Activated CD8-positive, alpha-beta memory T cell treated with anti-CD3 and anti-CD28 coated beads, Interleukin-2, amount 10 ng/mL, durations not matched to agents 7 days and 5 days (primary cell): Measurements from ENCODE around the gene HBP1. TPM values are rescaled to one million over a fixed set of nuclear protein-coding genes. Genes with fewer than 3 reads are reported as not detected.
"Not testable (repeated sequence)": the region's sequence is repeated elsewhere in the genome, so short reads cannot be mapped to it uniquely, and the experiment has no call there.

Experiments
- ATAC-seq: fragments of 150-1000 bp; cut with Tn5 transposase; one replicate; pipeline ENCODE4 v1.10.0; 2021; ENCODE audit warnings: moderate library complexity
- CTCF ChIA-PET: fragments of 350-600 bp; sonication (Branson Sonifier 250); formaldehyde crosslinking; loops from one replicate; lab custom pipeline; 2021; ENCODE audit warnings: antibody characterized with exemption; lab: Charles Lee
- DNase-seq: peaks from one replicate; pipeline ENCODE4 v3.0.0-alpha.2; 2020
- H3K27ac Mint-ChIP-seq: one replicate; pipeline ENCODE4 v1.8.0; 2021; ENCODE audit warnings: mild to moderate bottlenecking, mixed read lengths
- H3K27me3 Mint-ChIP-seq: one replicate; pipeline ENCODE4 v1.8.0; 2021; ENCODE audit warnings: mixed read lengths
- H3K36me3 Mint-ChIP-seq: one replicate; pipeline ENCODE4 v1.8.0; 2021; ENCODE audit warnings: mild to moderate bottlenecking, mixed read lengths
- H3K4me1 Mint-ChIP-seq: one replicate; pipeline ENCODE4 v1.8.0; 2021; ENCODE audit warnings: mixed read lengths
- H3K4me3 Mint-ChIP-seq: one replicate; pipeline ENCODE4 v1.8.0; 2021; ENCODE audit warnings: mild to moderate bottlenecking, moderate library complexity, mixed read lengths
- H3K9me3 Mint-ChIP-seq: one replicate; pipeline ENCODE4 v1.8.0; 2022; ENCODE audit warnings: low read depth, mixed read lengths
- total RNA-seq, 2 experiments: library from RNA; stranded (reverse); gene quantifications; one replicate each; pipeline ENCODE4 v1.2.3, GENCODE V29; 2021

HBP1 gene
- total RNA-seq, 2 experiments from 2014 or later, result 22.5 to 25.5 TPM

DNA sequence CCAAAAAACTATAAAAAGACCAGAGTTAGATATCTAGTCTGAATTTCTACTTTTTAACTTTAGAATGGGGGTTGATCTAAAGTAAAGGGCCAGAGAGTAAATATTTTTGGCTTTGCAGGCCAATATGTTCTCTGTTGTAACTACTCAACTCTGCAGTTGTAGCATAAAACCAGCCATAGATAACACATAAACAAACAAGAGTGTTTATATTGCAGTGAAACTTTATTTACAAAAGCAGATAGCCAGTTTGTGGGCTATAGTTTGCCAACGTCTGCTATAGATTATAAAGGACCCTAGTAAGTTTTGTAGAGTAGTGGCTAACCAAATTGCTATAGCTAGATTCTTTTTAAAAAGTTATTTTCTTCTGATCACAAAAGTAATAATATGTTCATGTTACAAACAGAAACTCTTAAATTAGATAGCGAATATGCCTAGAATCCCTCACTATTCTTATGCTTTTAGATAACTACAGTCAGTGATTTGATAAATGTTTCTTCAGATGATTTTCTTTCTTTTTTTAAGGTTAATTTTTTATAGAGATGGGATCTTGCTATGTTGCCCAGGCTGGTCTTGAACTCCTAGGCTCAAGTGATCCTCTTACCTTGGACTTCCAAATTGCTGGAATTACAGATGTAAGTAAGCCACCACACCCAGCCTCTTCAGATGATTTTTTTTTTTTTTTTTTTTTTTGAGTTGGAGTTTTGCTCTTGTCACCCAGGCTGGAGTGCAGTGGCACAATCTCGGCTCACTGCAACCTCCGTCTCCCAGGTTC is 23.6 kb upstream of the HBP1 start:
- no peak overlapping the region for H3K4me3 Mint-ChIP-seq
- CTCF ChIA-PET, result no interaction called here
- no peaks in the 10 kb centered on the region for H3K9me3 Mint-ChIP-seq
- no peaks in the 10 kb centered on the region for H3K36me3 Mint-ChIP-seq
- no peaks in the 10 kb centered on the region for H3K27me3 Mint-ChIP-seq
- DNase-seq, result no peak
- H3K4me1 Mint-ChIP-seq, result peaks cover 4% of the 10 kb centered on the region
- ATAC-seq, result no peak
- H3K27ac Mint-ChIP-seq, result no peak overlapping the region

DNA sequence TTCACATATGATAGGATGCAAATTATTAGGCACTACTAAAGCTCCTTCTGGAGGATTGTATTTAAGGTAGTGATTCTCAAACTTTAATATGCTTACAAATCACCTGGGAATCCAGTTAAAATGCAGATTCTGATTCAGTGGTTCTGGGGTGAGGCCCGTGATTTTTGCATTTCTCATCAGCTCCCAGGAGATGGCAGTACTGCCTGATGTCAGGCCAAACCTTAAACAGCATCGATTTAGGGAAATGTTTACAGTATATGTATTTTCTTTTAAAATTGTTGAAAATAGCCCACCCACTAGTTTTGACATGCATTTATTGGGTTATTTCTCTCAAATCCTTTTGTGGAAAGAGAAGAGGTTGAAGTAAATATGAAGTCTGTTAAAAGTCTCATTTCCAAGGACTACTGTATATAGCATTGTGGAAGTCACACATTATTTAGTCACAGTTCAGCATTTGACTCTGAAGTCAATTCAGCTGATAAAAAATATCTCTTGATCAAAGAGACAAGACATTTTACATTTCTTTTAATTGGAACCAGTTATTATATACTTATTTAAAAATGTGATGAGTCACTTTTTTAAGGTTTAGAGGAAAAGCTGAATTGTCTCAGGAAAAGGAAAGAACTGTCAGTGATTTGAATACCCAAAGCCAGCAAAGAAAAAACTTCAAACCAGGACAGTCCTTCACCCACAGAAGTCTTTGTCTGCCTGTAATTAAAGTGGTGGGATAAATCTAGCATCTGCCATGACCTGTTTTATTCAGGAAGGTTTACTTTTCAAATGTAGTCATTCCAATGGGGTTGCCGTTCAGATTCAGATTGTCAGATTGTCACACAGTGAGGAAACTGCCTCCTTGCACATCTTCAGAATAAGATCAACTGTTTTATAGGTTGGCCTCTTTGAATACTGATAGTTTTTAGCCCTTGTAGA is 21.1 kb upstream of the HBP1 start:
- no peak for DNase-seq
- Mint-ChIP-seq H3K27me3 (no peaks in the 10 kb centered on the region), H3K27ac (no peak overlapping the region), H3K36me3 (no peaks in the 10 kb centered on the region), H3K4me3 (no peak overlapping the region), H3K4me1 (peaks cover 6% of the 10 kb centered on the region), H3K9me3 (no peaks in the 10 kb centered on the region)
- peak; percentile 86 for ATAC-seq
- CTCF ChIA-PET, result interaction anchor here (0.6 to 6.7 kb wide), 20 partner anchors 10 to 731 kb away, joined by 3 to 41 read pairs (median 4); partner anchors contain the start of genes HBP1 and PIK3CG

- Mint-ChIP-seq H3K27me3 (no peaks in the 10 kb centered on the region), H3K4me3 (no peak overlapping the region), H3K36me3 (no peaks in the 10 kb centered on the region), H3K9me3 (no peaks in the 10 kb centered on the region), H3K4me1 (peaks cover 6% of the 10 kb centered on the region), H3K27ac (no peak overlapping the region)
- ATAC-seq, result no peak
- no peak for DNase-seq
- CTCF ChIA-PET, result interaction anchor here (0.7 to 6.7 kb wide), 8 partner anchors 17 to 356 kb away, joined by 3 to 41 read pairs (median 6); partner anchors contain the start of gene HBP1
These were observed 20.1 kb upstream of the HBP1 start for GRCh38 chr7:107148721-107149120.

DNA sequence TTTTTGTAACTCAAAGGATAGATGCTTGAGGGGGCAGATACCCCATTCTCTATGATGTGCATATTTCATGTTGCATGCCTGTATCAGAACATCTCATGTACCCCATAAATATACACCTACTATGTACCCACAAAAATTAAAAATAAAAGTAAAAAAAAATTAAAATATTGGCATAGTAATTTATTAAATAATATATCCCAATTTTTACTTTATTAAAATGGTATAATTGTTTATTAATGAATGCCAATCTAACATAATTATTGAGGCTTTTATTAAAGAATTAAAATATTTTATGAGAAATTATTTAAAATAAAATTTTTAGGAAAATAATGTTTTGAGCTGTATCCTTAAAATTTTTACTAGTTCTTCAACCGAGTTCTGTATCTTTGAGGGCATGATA is 18.9 kb upstream of the HBP1 start:
- Mint-ChIP-seq H3K27me3 (no peaks in the 10 kb centered on the region), H3K36me3 (no peaks in the 10 kb centered on the region), H3K4me3 (no peak overlapping the region), H3K27ac (no peak overlapping the region), H3K4me1 (peaks cover 6% of the 10 kb centered on the region), H3K9me3 (no peaks in the 10 kb centered on the region)
- ATAC-seq, result no peak
- DNase-seq, result no peak
- CTCF ChIA-PET, result interaction anchor here (0.8 to 6.7 kb wide), 10 partner anchors 14 to 541 kb away, joined by 3 to 41 read pairs (median 4); partner anchors contain the start of gene HBP1

DNA sequence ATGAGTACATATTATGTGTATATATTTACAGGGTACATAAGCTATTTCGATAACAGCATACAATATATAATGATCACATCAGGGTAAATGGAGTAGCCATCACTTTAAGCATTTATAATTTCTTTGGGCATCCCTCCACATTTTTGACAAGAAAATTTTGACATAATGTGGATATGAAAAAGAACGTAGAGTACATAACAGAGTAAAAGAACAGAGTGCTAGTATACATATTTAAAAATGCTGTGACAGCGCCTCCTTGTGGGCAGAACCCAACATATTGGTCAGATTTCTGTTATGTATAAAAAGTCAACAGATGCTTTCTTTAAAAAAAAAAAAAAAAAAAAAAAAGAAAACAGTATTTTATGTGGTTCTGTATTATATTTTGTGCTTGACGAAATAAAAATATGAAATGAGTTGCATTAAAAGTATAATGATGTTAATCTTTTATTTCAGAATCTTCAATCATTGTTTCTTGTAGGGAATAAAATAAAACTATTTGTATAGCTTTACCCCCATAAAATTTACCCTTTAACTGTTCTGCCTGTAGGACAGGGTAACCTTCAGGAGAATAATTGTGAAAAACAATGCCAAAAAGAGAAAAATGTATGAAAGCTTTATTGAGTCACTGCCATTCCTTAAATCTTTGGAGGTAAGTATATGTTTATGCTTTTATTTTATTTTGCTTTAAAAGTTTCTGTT is 18.3 kb upstream of the HBP1 start:
- ATAC-seq (peak; percentile 70), DNase-seq (peak; percentile 82)
- no peaks in the 10 kb centered on the region for H3K36me3 Mint-ChIP-seq
- H3K27me3 Mint-ChIP-seq, result no peaks in the 10 kb centered on the region
- peaks cover 6% of the 10 kb centered on the region for H3K4me1 Mint-ChIP-seq
- no peak overlapping the region for H3K4me3 Mint-ChIP-seq
- CTCF ChIA-PET, result interaction anchor here (0.8 to 6.7 kb wide), 11 partner anchors 14 to 541 kb away, joined by 3 to 41 read pairs (median 4); partner anchors contain the start of gene HBP1
- H3K27ac Mint-ChIP-seq, result no peak overlapping the region
- no peaks in the 10 kb centered on the region for H3K9me3 Mint-ChIP-seq

- H3K4me3 Mint-ChIP-seq, result no peak overlapping the region
- ATAC-seq, result no peak
- H3K27me3 Mint-ChIP-seq, result no peaks in the 10 kb centered on the region
- H3K9me3 Mint-ChIP-seq, result no peaks in the 10 kb centered on the region
- H3K27ac Mint-ChIP-seq, result no peak overlapping the region
- DNase-seq, result no peak
- H3K36me3 Mint-ChIP-seq, result no peaks in the 10 kb centered on the region
- CTCF ChIA-PET, result interaction anchor here (1.4 to 6.7 kb wide), 3 partner anchors 18 to 355 kb away, joined by 4 to 41 read pairs (median 19); partner anchors contain the start of gene HBP1
- peaks cover 6% of the 10 kb centered on the region for H3K4me1 Mint-ChIP-seq
These were observed 17.3 kb upstream of the HBP1 start for GRCh38 chr7:107151538-107151937.

DNA sequence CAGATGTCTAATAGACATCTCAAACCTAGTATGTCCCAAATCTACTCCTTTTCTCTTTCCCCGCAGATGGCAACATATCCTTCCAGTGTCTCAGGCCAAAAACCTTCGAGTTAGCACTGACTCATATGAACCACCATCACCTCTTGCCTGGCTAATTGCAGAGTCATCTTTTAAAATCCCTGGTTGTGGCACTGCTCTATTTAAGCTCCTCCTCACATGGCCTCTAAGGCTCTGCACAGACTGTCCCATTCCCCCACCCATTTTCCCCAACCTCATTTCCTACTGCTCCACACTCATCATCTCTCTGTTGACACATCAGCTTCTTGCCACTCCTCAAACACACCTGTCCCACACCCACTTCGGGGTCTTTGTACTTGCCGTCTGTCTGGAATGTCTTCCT is 16.8 kb upstream of the HBP1 start:
- no peaks in the 10 kb centered on the region for H3K36me3 Mint-ChIP-seq

DNA sequence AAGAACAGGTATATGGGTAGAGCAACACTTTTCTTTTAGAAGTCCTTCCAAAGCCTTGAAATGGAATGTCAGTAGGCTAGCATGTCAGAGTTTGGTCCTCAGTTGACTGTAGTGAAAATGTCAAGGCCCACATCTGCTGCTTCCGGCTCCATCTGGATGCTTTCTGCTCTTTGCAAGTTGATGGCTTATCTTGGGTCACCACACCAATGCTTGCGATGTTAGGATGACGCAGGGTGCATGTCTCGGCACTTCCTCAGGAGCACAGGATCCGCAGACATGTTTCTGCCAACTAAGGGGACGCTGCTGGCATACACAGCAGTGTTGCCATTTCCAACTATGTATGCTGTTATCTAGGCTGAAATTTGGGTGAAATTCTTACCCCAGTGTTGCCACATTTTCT is 14.0 kb upstream of the HBP1 start:
- Mint-ChIP-seq H3K9me3 (no peaks in the 10 kb centered on the region), H3K27ac (no peak overlapping the region), H3K4me1 (peaks cover 1% of the 10 kb centered on the region), H3K36me3 (no peaks in the 10 kb centered on the region), H3K4me3 (no peak overlapping the region), H3K27me3 (peaks cover 3% of the 10 kb centered on the region)
- CTCF ChIA-PET, result no interaction called here
- DNase-seq (no peak), ATAC-seq (no peak)

More for the DNA sequence above, 16.8 kb upstream of the HBP1 start:
- peaks cover 6% of the 10 kb centered on the region for H3K4me1 Mint-ChIP-seq
- ATAC-seq (no peak), DNase-seq (no peak)
- CTCF ChIA-PET, result interaction anchor here (1.1 to 6.7 kb wide), 7 partner anchors 17 to 510 kb away, joined by 3 to 41 read pairs (median 4); partner anchors contain the start of gene HBP1
- no peaks in the 10 kb centered on the region for H3K27me3 Mint-ChIP-seq
- no peak overlapping the region for H3K4me3 Mint-ChIP-seq
- no peak overlapping the region for H3K27ac Mint-ChIP-seq
- no peaks in the 10 kb centered on the region for H3K9me3 Mint-ChIP-seq

GRCh38 chr7:107155726-107156125 is 13.1 kb upstream of the HBP1 start:
- H3K9me3 Mint-ChIP-seq, H3K36me3 Mint-ChIP-seq, H3K27me3 Mint-ChIP-seq, ATAC-seq, H3K27ac Mint-ChIP-seq, CTCF ChIA-PET, DNase-seq, H3K4me1 Mint-ChIP-seq, H3K4me3 Mint-ChIP-seq: not testable (repeated sequence)

DNA sequence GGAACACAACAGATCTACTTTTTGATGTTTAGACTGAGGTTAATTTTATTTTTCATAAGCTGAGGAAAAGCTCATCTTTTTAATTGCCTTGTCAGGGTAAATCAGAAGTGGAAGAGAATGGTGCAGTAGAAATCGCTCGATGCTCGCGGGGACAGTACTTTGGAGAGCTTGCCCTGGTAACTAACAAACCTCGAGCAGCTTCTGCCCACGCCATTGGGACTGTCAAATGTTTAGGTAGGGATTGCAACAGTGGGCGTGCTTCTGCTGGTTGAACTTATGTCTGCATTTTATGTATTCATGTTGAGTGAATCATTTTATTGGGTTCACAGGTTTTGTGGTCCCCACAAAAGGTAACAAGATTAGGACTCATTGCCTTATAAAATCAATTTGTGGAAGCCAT is 11.7 kb upstream of the HBP1 start:
- DNase-seq, result no peak
- Mint-ChIP-seq H3K4me1 (peaks cover 1% of the 10 kb centered on the region), H3K36me3 (no peaks in the 10 kb centered on the region), H3K4me3 (no peak overlapping the region), H3K27me3 (peaks cover 3% of the 10 kb centered on the region), H3K27ac (no peak overlapping the region), H3K9me3 (no peaks in the 10 kb centered on the region)
- CTCF ChIA-PET, result no interaction called here
- no peak for ATAC-seq

DNA sequence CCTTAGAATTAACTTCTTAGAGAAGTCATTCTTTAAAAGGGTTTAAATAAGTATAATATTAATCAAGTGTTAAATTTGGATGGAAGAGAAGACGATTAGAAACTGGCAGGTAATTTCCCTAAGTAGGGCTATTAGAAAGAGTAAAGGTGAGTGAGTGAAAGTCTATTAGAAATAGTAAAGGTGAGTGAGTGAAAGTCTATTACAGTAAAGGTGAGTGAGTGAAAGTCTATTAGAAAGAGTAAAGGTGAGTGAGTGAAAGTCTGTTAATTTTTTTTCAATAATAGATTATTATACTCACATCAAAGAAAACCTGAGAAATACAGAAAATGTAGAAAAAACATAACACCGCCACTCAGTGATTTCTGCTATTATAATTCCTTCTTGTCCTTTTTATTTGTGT is 10.8 kb upstream of the HBP1 start:
- no peaks in the 10 kb centered on the region for H3K9me3 Mint-ChIP-seq
- ATAC-seq (no peak), DNase-seq (no peak)
- H3K27me3 Mint-ChIP-seq, result peaks cover 3% of the 10 kb centered on the region
- no peak overlapping the region for H3K4me3 Mint-ChIP-seq
- H3K4me1 Mint-ChIP-seq, result no peaks in the 10 kb centered on the region
- H3K36me3 Mint-ChIP-seq, result no peaks in the 10 kb centered on the region
- CTCF ChIA-PET, result no interaction called here
- H3K27ac Mint-ChIP-seq, result no peak overlapping the region

GRCh38 chr7:107160389-107160788 is 8.4 kb upstream of the HBP1 start:
- Mint-ChIP-seq H3K27ac (no peak overlapping the region), H3K4me3 (no peak overlapping the region), H3K27me3 (peaks cover 7% of the 10 kb centered on the region), H3K4me1 (no peaks in the 10 kb centered on the region), H3K36me3 (no peaks in the 10 kb centered on the region), H3K9me3 (no peaks in the 10 kb centered on the region)
- DNase-seq, result no peak
- no peak for ATAC-seq
- CTCF ChIA-PET, result no interaction called here

DNA sequence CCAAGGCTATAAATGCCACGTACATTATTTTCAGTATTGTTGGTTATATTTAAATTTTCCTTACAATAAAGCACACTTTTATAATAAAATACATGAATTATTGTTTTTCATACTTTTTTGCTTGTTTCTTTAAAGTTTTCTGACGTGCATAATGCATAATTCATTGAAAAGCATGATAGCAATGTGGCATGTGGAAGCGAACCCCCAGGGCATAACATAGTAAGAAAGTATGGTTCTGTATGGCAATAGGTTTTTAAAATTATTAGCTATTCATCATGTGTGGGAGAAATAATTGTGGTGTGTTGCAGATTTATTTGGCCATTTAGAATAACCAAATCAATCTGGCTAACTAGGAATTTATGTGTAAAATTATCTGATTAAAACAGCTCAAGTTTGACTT is 7.4 kb upstream of the HBP1 start:
- CTCF ChIA-PET, result no interaction called here
- no peak overlapping the region for H3K27ac Mint-ChIP-seq
- DNase-seq (no peak), ATAC-seq (no peak)
- H3K9me3 Mint-ChIP-seq, result no peaks in the 10 kb centered on the region
- no peaks in the 10 kb centered on the region for H3K36me3 Mint-ChIP-seq
- H3K4me3 Mint-ChIP-seq, result no peak overlapping the region
- peaks cover 9% of the 10 kb centered on the region for H3K27me3 Mint-ChIP-seq
- peaks cover 2% of the 10 kb centered on the region for H3K4me1 Mint-ChIP-seq
